ENCODE data around the gene TSHZ2. TPM values are rescaled to one million over a fixed set of nuclear protein-coding genes. Genes with fewer than 3 reads are reported as not detected.

TSHZ2 gene
- total RNA-seq, 2 experiments from 2014 or later, result 0.38 to 0.54 TPM

GRCh38 chr20:53493311-53493857, 521.2 kb downstream of the TSHZ2 start:
- no peaks in the 10 kb centered on the region for H3K27me3 Mint-ChIP-seq
- TF ChIP-seq CTCF (IDR thresholded peaks at IDR 0.05), result no peak
- ATAC-seq (no peak), DNase-seq (no peak)
- ChIA-PET CTCF (no interaction called here), POLR2A (no interaction called here)
- no peak overlapping the region for H3K4me3 Mint-ChIP-seq
- H3K9me3 Mint-ChIP-seq, result no peaks in the 10 kb centered on the region
- no peaks in the 10 kb centered on the region for H3K36me3 Mint-ChIP-seq (ENCODE audit: low read depth)
- H3K27ac Mint-ChIP-seq, result no peak overlapping the region
- peaks cover 22% of the 10 kb centered on the region for H3K4me1 Mint-ChIP-seq (ENCODE audit: low read depth)
- intact Hi-C loops (cut with micrococcal nuclease), result no loop called here

GRCh38 chr20:53494753-53495152, 522.6 kb downstream of the TSHZ2 start:
- H3K4me3 Mint-ChIP-seq, result no peak overlapping the region
- ChIA-PET POLR2A (no interaction called here), CTCF (interaction anchor here (1.4 kb wide), 1 partner anchor 33 kb away, joined by 4 read pairs; no protein-coding TSS in a partner anchor)
- peaks cover 22% of the 10 kb centered on the region for H3K4me1 Mint-ChIP-seq (ENCODE audit: low read depth)
- H3K27me3 Mint-ChIP-seq, result no peaks in the 10 kb centered on the region
- intact Hi-C loops (cut with micrococcal nuclease), result no loop called here
- ATAC-seq (no peak), DNase-seq (no peak)
- no peaks in the 10 kb centered on the region for H3K9me3 Mint-ChIP-seq
- no peaks in the 10 kb centered on the region for H3K36me3 Mint-ChIP-seq (ENCODE audit: low read depth)
- no peak overlapping the region for H3K27ac Mint-ChIP-seq
- no peak for TF ChIP-seq CTCF (IDR thresholded peaks at IDR 0.05)

GRCh38 chr20:53495398-53496092, 523.4 kb downstream of the TSHZ2 start:
- DNase-seq (peak; percentile 22), ATAC-seq (no peak)
- Mint-ChIP-seq H3K4me1 (ENCODE audit: low read depth) (peaks cover 20% of the 10 kb centered on the region), H3K27ac (no peak overlapping the region), H3K4me3 (no peak overlapping the region), H3K27me3 (no peaks in the 10 kb centered on the region), H3K9me3 (no peaks in the 10 kb centered on the region), H3K36me3 (ENCODE audit: low read depth) (no peaks in the 10 kb centered on the region)
- intact Hi-C loops (cut with micrococcal nuclease), result no loop called here
- ChIA-PET POLR2A (no interaction called here), CTCF (interaction anchor here (1.4 kb wide), 1 partner anchor 34 kb away, joined by 4 read pairs; no protein-coding TSS in a partner anchor)
- no peak for TF ChIP-seq CTCF (IDR thresholded peaks at IDR 0.05)

GRCh38 chr20:53497246-53497645, 525.1 kb downstream of the TSHZ2 start:
- no peak for ATAC-seq
- no peak overlapping the region for H3K27ac Mint-ChIP-seq
- ChIA-PET CTCF (no interaction called here), POLR2A (no interaction called here)
- TF ChIP-seq CTCF (IDR thresholded peaks at IDR 0.05), result no peak
- no peak overlapping the region for H3K4me3 Mint-ChIP-seq
- peaks cover 3% of the 10 kb centered on the region for H3K4me1 Mint-ChIP-seq (ENCODE audit: low read depth)
- no peaks in the 10 kb centered on the region for H3K36me3 Mint-ChIP-seq (ENCODE audit: low read depth)
- H3K27me3 Mint-ChIP-seq, result no peaks in the 10 kb centered on the region
- H3K9me3 Mint-ChIP-seq, result no peaks in the 10 kb centered on the region
- DNase-seq, result no peak
- intact Hi-C loops (cut with micrococcal nuclease), result no loop called here

- H3K27me3 Mint-ChIP-seq, result no peaks in the 10 kb centered on the region
- H3K4me1 Mint-ChIP-seq (ENCODE audit: low read depth), result no peaks in the 10 kb centered on the region
- no peaks in the 10 kb centered on the region for H3K36me3 Mint-ChIP-seq (ENCODE audit: low read depth)
- intact Hi-C loops (cut with micrococcal nuclease), result no loop called here
- H3K9me3 Mint-ChIP-seq, result no peaks in the 10 kb centered on the region
- TF ChIP-seq CTCF (IDR thresholded peaks at IDR 0.05), result no peak
- no peak for DNase-seq
- no peak for ATAC-seq
- ChIA-PET POLR2A (no interaction called here), CTCF (no interaction called here)
- no peak overlapping the region for H3K27ac Mint-ChIP-seq
- no peak overlapping the region for H3K4me3 Mint-ChIP-seq
These were observed 526.2 kb downstream of the TSHZ2 start for GRCh38 chr20:53498341-53498740.
